Sigmoid colon (tissue), 7 donors: ENCODE results near the gene SNAP47. TPM values are rescaled to one million over a fixed set of nuclear protein-coding genes. Genes with fewer than 3 reads are reported as not detected.

ENCODE experiments used
- DNase-seq: peaks from one replicate; pipeline ENCODE4 v3.0.0-alpha.2; 2019
- H3K27ac ChIP-seq, 4 donors: fragments of 200-600 bp; sonication (generic); one replicate each; pipeline ENCODE4 v1.5.1; 2016 to 2019; ENCODE audit warnings: mild to moderate bottlenecking in 1 of 4
- H3K27me3 ChIP-seq, 3 donors: fragments of 200-600 bp; sonication (generic); one replicate each; pipeline ENCODE4 v1.5.1; 2019; ENCODE audit warnings: mild to moderate bottlenecking in 1 of 3
- H3K36me3 ChIP-seq, 4 donors: fragments of 200-600 bp; sonication (generic); one replicate each; pipeline ENCODE4 v1.5.1; 2016 to 2019
- H3K4me1 ChIP-seq, 4 donors: fragments of 200-600 bp; sonication (generic); one replicate each; pipeline ENCODE4 v1.5.1; 2017 to 2019
- H3K4me3 ChIP-seq, 4 donors: fragments of 200-600 bp; sonication (generic); one replicate each; pipeline ENCODE4 v1.5.1; 2017 to 2019; ENCODE audit warnings: mild to moderate bottlenecking in 2 of 4, moderate library complexity in 1 of 4
- H3K9me3 ChIP-seq, 4 donors: fragments of 200-600 bp in 3 of 4; sonication (generic) in 3 of 4; one replicate each; pipeline versions ENCODE4 v1.5.1 to v1.6.1; 2013 to 2019
- CTCF ChIP-seq, 4 experiments: fragments of 450-650 bp in 3 of 4; fragments of 200-600 bp in 1 of 4; IDR thresholded peaks; one replicate each; pipeline ENCODE4 v1.5.1; 2016 to 2019; ENCODE audit warnings: antibody characterized with exemption in 4 of 4, mild to moderate bottlenecking in 3 of 4, moderate library complexity in 2 of 4
- EP300 ChIP-seq, 4 donors: sonication (generic); formaldehyde crosslinking; IDR thresholded peaks; one replicate each; pipeline ENCODE4 v1.6.1; 2017; ENCODE audit warnings: antibody characterized with exemption in 4 of 4
- POLR2A ChIP-seq, 2 donors: fragments of 450-650 bp; IDR thresholded peaks; one replicate each; pipeline ENCODE4 v1.6.1; 2016; ENCODE audit warnings: antibody characterized with exemption in 2 of 2, mild to moderate bottlenecking in 2 of 2, moderate library complexity in 2 of 2
- POLR2AphosphoS5 ChIP-seq, 4 donors: sonication (generic); formaldehyde crosslinking; IDR thresholded peaks; one replicate each; pipeline ENCODE4 v1.6.1; 2017; ENCODE audit warnings: antibody characterized with exemption in 4 of 4
- whole genome bisulfite sequencing, 2 donors: extraction: QIAGEN DNeasy Blood & Tissue Kit; methylation state at CpG; one replicate each; pipeline ENCODE4 v1.1.7; 2013; 5-methylcytosine and 5-hydroxymethylcytosine counted together
- intact Hi-C: fragments of 100-400 bp; cut with DNase I; formaldehyde crosslinking; loops from one replicate; pipeline ENCODE4 v1.15.1; 2023
- polyA plus RNA-seq, 3 donors: library from polyadenylated mRNA; stranded (reverse); fragments of 200-250 nt; gene quantifications; one replicate each; pipeline ENCODE4 v1.2.3, GENCODE V29; 2013
- total RNA-seq, 4 donors: library from RNA; depleted of rRNA; stranded (reverse); fragments of >200 nt; gene quantifications; one replicate each; pipeline ENCODE4 v1.1.0, GENCODE V29; 2016
- donor health status: healthy with polysubstance abuse.
- donor health status: Bipolar disorder and iron deficiency.
- donor health status: healthy.

The SNAP47 gene
- total and polyA plus RNA-seq, 7 donors = 13.8 to 51.6 (median 33.9) TPM

GRCh38 chr1:227745568-227746265 is 10.5 kb downstream of the SNAP47 start:
- peaks cover 0 to 9% (median 5%) of the 10 kb centered on the region in 4 donors for H3K36me3 ChIP-seq
- peaks cover 0 to 45% (median 43%) of the 10 kb centered on the region in 4 donors for H3K4me1 ChIP-seq
- TF ChIP-seq EP300 (IDR thresholded peaks at IDR 0.05) = no peak
- TF ChIP-seq POLR2A (IDR thresholded peaks at IDR 0.05) = no peak
- no peak for TF ChIP-seq CTCF (IDR thresholded peaks at IDR 0.05)
- TF ChIP-seq POLR2AphosphoS5 (IDR thresholded peaks at IDR 0.05) = no peak
- 88 to 92% methylated on average over 12 of the region's 12 CpGs for WGBS, 2 donors
- peak; percentile 42 for DNase-seq
- peak overlapping the region in 1 of 4 donors; percentile 88 for H3K27ac ChIP-seq
- no peak overlapping the region for H3K4me3 ChIP-seq
- no peaks in the 10 kb centered on the region for H3K27me3 ChIP-seq
- no peaks in the 10 kb centered on the region for H3K9me3 ChIP-seq
- intact Hi-C loops = no loop called here

- intact Hi-C loops = no loop called here
- Histone ChIP-seq H3K4me1 (peaks cover 0 to 50% (median 45%) of the 10 kb centered on the region in 4 donors), H3K27ac (peak overlapping the region in 2 of 4 donors; percentile 85 to 88), H3K9me3 (no peaks in the 10 kb centered on the region), H3K36me3 (peaks cover 0 to 15% (median 5%) of the 10 kb centered on the region in 4 donors), H3K27me3 (no peaks in the 10 kb centered on the region), H3K4me3 (no peak overlapping the region)
- 93 to 94% methylated on average over 6 of the region's 6 CpGs for WGBS, 2 donors
- TF ChIP-seq CTCF (IDR thresholded peaks at IDR 0.05) (no peak), EP300 (IDR thresholded peaks at IDR 0.05) (no peak), POLR2AphosphoS5 (IDR thresholded peaks at IDR 0.05) (no peak), POLR2A (IDR thresholded peaks at IDR 0.05) (no peak)
- no peak for DNase-seq
Measured at GRCh38 chr1:227746676-227747075, 11.4 kb downstream of the SNAP47 start.

GRCh38 chr1:227747382-227747781 is 12.1 kb downstream of the SNAP47 start:
- Histone ChIP-seq H3K4me3 (no peak overlapping the region), H3K36me3 (peaks cover 0 to 15% (median 5%) of the 10 kb centered on the region in 4 donors), H3K27ac (peak overlapping the region; percentile 64 to 88 (median 80)), H3K9me3 (no peaks in the 10 kb centered on the region), H3K27me3 (no peaks in the 10 kb centered on the region), H3K4me1 (peaks cover 0 to 50% (median 46%) of the 10 kb centered on the region in 4 donors)
- no peak for DNase-seq
- intact Hi-C loops = no loop called here
- 89% methylated on average over 8 of the region's 8 CpGs for WGBS, 2 donors
- no peak for TF ChIP-seq POLR2AphosphoS5 (IDR thresholded peaks at IDR 0.05)
- TF ChIP-seq POLR2A (IDR thresholded peaks at IDR 0.05) = no peak
- no peak for TF ChIP-seq CTCF (IDR thresholded peaks at IDR 0.05)
- TF ChIP-seq EP300 (IDR thresholded peaks at IDR 0.05) = no peak

- Histone ChIP-seq H3K27ac (peak overlapping the region; percentile 64 to 88 (median 80)), H3K4me3 (no peak overlapping the region), H3K9me3 (no peaks in the 10 kb centered on the region), H3K36me3 (peaks cover 0 to 15% (median 5%) of the 10 kb centered on the region in 4 donors), H3K27me3 (no peaks in the 10 kb centered on the region), H3K4me1 (peaks cover 0 to 56% (median 49%) of the 10 kb centered on the region in 4 donors)
- WGBS, 2 donors = 95 to 96% methylated on average over 18 of the region's 18 CpGs
- intact Hi-C loops = no loop called here
- no peak for DNase-seq
- no peak for TF ChIP-seq CTCF (IDR thresholded peaks at IDR 0.05)
- TF ChIP-seq POLR2AphosphoS5 (IDR thresholded peaks at IDR 0.05) = no peak
- TF ChIP-seq POLR2A (IDR thresholded peaks at IDR 0.05) = no peak
- TF ChIP-seq EP300 (IDR thresholded peaks at IDR 0.05) = no peak
Measured at GRCh38 chr1:227747948-227748495, 12.8 kb downstream of the SNAP47 start.
